ENCODE data around the gene SLC35B2. TPM values are rescaled to one million over a fixed set of nuclear protein-coding genes. Genes with fewer than 3 reads are reported as not detected.

The SLC35B2 gene
- total and polyA plus RNA-seq, 9 of the 15 experiments (the other 6 are each of a cell fraction or from before 2014, with no cell fraction given) = 14.5 to 59.1 (median 47.1) TPM

DNA sequence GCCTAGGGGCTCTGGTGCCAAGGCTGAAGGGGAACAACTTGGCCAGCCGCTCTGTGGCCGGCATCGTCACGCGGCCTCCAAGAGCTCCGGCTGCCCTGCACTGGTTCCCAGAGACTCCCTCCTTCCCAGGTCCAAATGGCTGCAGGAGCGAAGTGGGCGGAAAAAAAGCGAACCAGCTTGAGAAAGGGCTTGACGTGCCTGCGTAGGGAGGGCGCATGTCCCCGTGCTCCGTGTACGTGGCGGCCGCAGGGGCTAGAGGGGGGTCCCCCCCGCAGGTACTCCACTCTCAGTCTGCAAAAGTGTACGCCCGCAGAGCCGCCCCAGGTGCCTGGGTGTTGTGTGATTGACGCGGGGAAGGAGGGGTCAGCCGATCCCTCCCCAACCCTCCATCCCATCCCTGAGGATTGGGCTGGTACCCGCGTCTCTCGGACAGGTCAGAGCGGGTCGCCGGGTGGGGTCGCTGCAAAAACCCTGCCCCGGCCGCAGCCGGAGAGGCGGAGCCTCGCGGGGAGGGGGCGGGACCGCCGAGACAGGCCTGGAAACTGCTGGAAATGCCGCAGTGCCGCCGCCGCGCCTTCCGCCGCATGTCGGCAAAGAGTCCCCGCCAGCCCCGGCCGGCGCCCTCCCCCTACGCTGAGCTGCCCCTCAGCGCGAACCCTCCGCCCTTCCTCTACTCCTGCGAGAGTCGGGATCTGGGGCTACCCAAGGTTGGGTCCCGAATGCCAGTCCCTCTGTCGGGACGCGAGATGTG, 11.2 kb downstream of the SLC35B2 start (continued):
- TF ChIP-seq ZNF57 (CRISPR knock-in tag; IDR thresholded peaks at IDR 0.05) = 0 out of 2 replicates have a peak, but pooled peaks have one; percentile 10
- TF ChIP-seq ESRRA (IDR thresholded peaks at IDR 0.05; ENCODE audit: borderline replicate concordance, low read depth) = peak; percentile 72; the same call in 1 of the 2 replicates
- TF ChIP-seq MAZ (CRISPR knock-in tag; conservative IDR thresholded peaks at IDR 0.05 in 1 of 2, IDR thresholded peaks at IDR 0.05 in 1 of 2) = peak; percentile 69 to 85
- TF ChIP-seq, protein P1, sequence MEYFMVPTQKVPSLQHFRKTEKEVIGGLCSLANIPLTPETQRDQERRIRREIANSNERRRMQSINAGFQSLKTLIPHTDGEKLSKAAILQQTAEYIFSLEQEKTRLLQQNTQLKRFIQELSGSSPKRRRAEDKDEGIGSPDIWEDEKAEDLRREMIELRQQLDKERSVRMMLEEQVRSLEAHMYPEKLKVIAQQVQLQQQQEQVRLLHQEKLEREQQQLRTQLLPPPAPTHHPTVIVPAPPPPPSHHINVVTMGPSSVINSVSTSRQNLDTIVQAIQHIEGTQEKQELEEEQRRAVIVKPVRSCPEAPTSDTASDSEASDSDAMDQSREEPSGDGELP (CRISPR knock-in tag; IDR thresholded peaks at IDR 0.05; ENCODE audit: borderline replicate concordance) = peak; percentile 77
- peak in 1 of 2 experiments; percentile 53; a peak in 2 of 4 replicates for TF ChIP-seq KDM1A (IDR thresholded peaks at IDR 0.05)
- TF ChIP-seq RBBP5 (IDR thresholded peaks at IDR 0.05; ENCODE audit: borderline replicate concordance, insufficient read depth, low read length, poor library complexity, severe bottlenecking) = peak; percentile 54
- TF ChIP-seq HDAC2 (IDR thresholded peaks at IDR 0.05) = peak; percentile 67
- TF ChIP-seq, protein P2, sequence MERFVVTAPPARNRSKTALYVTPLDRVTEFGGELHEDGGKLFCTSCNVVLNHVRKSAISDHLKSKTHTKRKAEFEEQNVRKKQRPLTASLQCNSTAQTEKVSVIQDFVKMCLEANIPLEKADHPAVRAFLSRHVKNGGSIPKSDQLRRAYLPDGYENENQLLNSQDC (CRISPR knock-in tag; IDR thresholded peaks at IDR 0.05) = peak; percentile 61; the same call in 1 of the 2 replicates
- TF ChIP-seq, protein P3, sequence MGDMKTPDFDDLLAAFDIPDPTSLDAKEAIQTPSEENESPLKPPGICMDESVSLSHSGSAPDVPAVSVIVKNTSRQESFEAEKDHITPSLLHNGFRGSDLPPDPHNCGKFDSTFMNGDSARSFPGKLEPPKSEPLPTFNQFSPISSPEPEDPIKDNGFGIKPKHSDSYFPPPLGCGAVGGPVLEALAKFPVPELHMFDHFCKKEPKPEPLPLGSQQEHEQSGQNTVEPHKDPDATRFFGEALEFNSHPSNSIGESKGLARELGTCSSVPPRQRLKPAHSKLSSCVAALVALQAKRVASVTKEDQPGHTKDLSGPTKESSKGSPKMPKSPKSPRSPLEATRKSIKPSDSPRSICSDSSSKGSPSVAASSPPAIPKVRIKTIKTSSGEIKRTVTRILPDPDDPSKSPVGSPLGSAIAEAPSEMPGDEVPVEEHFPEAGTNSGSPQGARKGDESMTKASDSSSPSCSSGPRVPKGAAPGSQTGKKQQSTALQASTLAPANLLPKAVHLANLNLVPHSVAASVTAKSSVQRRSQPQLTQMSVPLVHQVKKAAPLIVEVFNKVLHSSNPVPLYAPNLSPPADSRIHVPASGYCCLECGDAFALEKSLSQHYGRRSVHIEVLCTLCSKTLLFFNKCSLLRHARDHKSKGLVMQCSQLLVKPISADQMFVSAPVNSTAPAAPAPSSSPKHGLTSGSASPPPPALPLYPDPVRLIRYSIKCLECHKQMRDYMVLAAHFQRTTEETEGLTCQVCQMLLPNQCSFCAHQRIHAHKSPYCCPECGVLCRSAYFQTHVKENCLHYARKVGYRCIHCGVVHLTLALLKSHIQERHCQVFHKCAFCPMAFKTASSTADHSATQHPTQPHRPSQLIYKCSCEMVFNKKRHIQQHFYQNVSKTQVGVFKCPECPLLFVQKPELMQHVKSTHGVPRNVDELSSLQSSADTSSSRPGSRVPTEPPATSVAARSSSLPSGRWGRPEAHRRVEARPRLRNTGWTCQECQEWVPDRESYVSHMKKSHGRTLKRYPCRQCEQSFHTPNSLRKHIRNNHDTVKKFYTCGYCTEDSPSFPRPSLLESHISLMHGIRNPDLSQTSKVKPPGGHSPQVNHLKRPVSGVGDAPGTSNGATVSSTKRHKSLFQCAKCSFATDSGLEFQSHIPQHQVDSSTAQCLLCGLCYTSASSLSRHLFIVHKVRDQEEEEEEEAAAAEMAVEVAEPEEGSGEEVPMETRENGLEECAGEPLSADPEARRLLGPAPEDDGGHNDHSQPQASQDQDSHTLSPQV (IDR thresholded peaks at IDR 0.05) = 0 out of 2 replicates have a peak, but pooled peaks have one; percentile 3
- TF ChIP-seq CHD1 (IDR thresholded peaks at IDR 0.05; ENCODE audit: low read length) = peak; percentile 52
- TF ChIP-seq, protein P4, sequence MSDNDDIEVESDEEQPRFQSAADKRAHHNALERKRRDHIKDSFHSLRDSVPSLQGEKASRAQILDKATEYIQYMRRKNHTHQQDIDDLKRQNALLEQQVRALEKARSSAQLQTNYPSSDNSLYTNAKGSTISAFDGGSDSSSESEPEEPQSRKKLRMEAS (CRISPR knock-in tag; IDR thresholded peaks at IDR 0.05) = 0 out of 2 replicates have a peak, but pooled peaks have one; percentile 8
- no peak for TF ChIP-seq MYBL2 (IDR thresholded peaks at IDR 0.05; ENCODE audit: low read depth)
- TF ChIP-seq MYBL2 (CRISPR knock-in tag; IDR thresholded peaks at IDR 0.05; ENCODE audit: borderline replicate concordance) = no peak
- peak; percentile 22; the same call in 1 of the 2 replicates for TF ChIP-seq PHTF2 (CRISPR knock-in tag; IDR thresholded peaks at IDR 0.05)
- peak; percentile 38 for TF ChIP-seq TAF1 (IDR thresholded peaks at IDR 0.05; ENCODE audit: control insufficient read depth, extremely low read depth, insufficient read depth, low read length, severe bottlenecking)
- peak; percentile 100 for TF ChIP-seq PCBP1 (IDR thresholded peaks at IDR 0.05; ENCODE audit: low read depth, low read length, poor library complexity, severe bottlenecking)
- 0 out of 2 replicates have a peak, but pooled peaks have one; percentile 37 for TF ChIP-seq MTA1 (IDR thresholded peaks at IDR 0.05; ENCODE audit: borderline replicate concordance)
- TF ChIP-seq GATAD2B (IDR thresholded peaks at IDR 0.05; ENCODE audit: borderline replicate concordance) = peak; percentile 58; the same call in 1 of the 2 replicates
- 0 out of 2 replicates have a peak, but pooled peaks have one; percentile 15 for TF ChIP-seq ZNF384 (IDR thresholded peaks at IDR 0.05; ENCODE audit: low read depth, low read length)

Data from K562 (cell line).